Vagina (tissue), 2 donors: ENCODE measurements around the gene SH3BP2.
"Not testable (repeated sequence)": the region's sequence is repeated elsewhere in the genome, so short reads cannot be mapped to it uniquely, and the experiment has no call there.

ENCODE experiments used
- POLR2AphosphoS5 ChIP-seq, 2 donors: sonication (generic); formaldehyde crosslinking; IDR thresholded peaks; one replicate each; pipeline ENCODE4 v1.9.0; 2017; ENCODE audit warnings: antibody characterized with exemption in 2 of 2, mild to moderate bottlenecking in 2 of 2, low read depth in 1 of 2; ENCODE audit not compliant: insufficient read depth in 1 of 2
- TF ChIP-seq, protein P1 (sequence below), 3 experiments: fragments of 450-650 bp in 2 of 3; fragments of 200-600 bp in 1 of 3; sonication (generic) in 1 of 3; IDR thresholded peaks; one replicate each; pipeline ENCODE4 v1.5.1; 2017 to 2019; ENCODE audit warnings: antibody characterized with exemption in 3 of 3, mild to moderate bottlenecking in 2 of 3, moderate library complexity in 2 of 3

DNA sequence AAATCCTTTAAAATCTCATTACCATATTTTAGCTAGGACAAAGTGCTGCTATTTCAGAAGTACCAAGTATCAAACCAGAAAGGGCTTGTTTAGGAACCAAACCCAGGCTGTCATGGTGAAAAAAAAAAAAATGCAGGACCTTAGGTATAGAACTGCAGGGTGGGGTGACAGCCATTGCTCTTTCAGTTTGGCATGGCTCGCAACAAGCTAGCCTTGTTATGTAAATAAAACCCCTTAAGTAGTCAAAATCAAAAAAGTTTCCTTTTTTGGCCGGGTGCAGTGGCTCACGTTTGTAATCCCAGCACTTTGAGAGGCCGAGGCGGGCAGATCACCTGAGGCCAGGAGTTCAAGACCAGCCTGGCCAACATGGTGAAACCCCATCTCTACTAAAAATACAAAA lies 12.2 kb upstream of the SH3BP2 start:
- TF ChIP-seq, protein P1, sequence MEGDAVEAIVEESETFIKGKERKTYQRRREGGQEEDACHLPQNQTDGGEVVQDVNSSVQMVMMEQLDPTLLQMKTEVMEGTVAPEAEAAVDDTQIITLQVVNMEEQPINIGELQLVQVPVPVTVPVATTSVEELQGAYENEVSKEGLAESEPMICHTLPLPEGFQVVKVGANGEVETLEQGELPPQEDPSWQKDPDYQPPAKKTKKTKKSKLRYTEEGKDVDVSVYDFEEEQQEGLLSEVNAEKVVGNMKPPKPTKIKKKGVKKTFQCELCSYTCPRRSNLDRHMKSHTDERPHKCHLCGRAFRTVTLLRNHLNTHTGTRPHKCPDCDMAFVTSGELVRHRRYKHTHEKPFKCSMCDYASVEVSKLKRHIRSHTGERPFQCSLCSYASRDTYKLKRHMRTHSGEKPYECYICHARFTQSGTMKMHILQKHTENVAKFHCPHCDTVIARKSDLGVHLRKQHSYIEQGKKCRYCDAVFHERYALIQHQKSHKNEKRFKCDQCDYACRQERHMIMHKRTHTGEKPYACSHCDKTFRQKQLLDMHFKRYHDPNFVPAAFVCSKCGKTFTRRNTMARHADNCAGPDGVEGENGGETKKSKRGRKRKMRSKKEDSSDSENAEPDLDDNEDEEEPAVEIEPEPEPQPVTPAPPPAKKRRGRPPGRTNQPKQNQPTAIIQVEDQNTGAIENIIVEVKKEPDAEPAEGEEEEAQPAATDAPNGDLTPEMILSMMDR (IDR thresholded peaks at IDR 0.05), result not testable (repeated sequence)
- not testable (repeated sequence) for TF ChIP-seq POLR2AphosphoS5 (IDR thresholded peaks at IDR 0.05; ENCODE audit: insufficient read depth in 1 of 2, low read depth in 1 of 2)
